Pancreas (tissue), 10 donors: Measurements from ENCODE around the gene EP400. TPM values are rescaled to one million over a fixed set of nuclear protein-coding genes. Genes with fewer than 3 reads are reported as not detected.

Experiments
- ATAC-seq, 4 donors: fragments of 200-7000 bp; cut with Tn5 transposase; one replicate each; pipeline versions ENCODE4 v1.8.0 to v1.9.1; 2020; ENCODE audit warnings: mild to moderate bottlenecking in 4 of 4, moderate library complexity in 4 of 4
- DNase-seq, 6 donors: peaks; one replicate each; pipeline ENCODE4 v3.0.0-alpha.2; 2020
- FAIRE-seq: peaks from 2 replicates; lab custom pipeline; 2012; peaks lifted over from hg19 to GRCh38; lab: Jason Lieb, UNC
- H3K27ac ChIP-seq, 4 donors: fragments of 200-600 bp; sonication (generic); 1 replicate in 3 of 4; 2 replicates in 1 of 4; pipeline versions ENCODE4 v1.5.0 to v1.8.0; 2020
- H3K27me3 ChIP-seq, 4 donors: fragments of 200-600 bp; one replicate each; pipeline ENCODE4 v1.8.0; 2021
- H3K36me3 ChIP-seq, 3 donors: fragments of 200-600 bp; sonication (generic) in 1 of 3; one replicate each; pipeline versions ENCODE4 v1.5.0 to v1.8.0; 2020 to 2021
- H3K4me1 ChIP-seq, 3 donors: fragments of 200-600 bp; one replicate each; pipeline ENCODE4 v1.8.0; 2021
- H3K4me3 ChIP-seq, 4 donors: fragments of 200-600 bp; sonication (generic) in 2 of 4; one replicate each; pipeline versions ENCODE4 v1.5.0 to v1.8.0; 2020 to 2021
- H3K9me3 ChIP-seq, 4 donors: fragments of 200-600 bp; one replicate each; pipeline ENCODE4 v1.8.0; 2021
- WGBS, 2 donors: extraction: QIAGEN DNeasy Blood & Tissue Kit; methylation state at CpG; one replicate each; pipeline ENCODE4 v1.1.7; 2013; 5-methylcytosine and 5-hydroxymethylcytosine counted together
- intact Hi-C, 3 donors: fragments of 100-400 bp; cut with DNase I; formaldehyde crosslinking; loops; one replicate each; pipeline versions ENCODE4 v1.11.1 to v1.14.2; 2022
- polyA plus RNA-seq, 2 donors: library from polyadenylated mRNA; stranded (reverse); fragments of 200-250 nt; gene quantifications; one replicate each; pipeline ENCODE4 v1.2.3, GENCODE V29; 2013
- total RNA-seq, 6 donors: library from RNA; stranded (reverse); fragmentation: NEBNext Ultra II Directional in 4 of 6; extraction: Animal tissue kit (Norgen Biotek cat#: 25700) in 4 of 6; gene quantifications; one replicate each; pipeline versions ENCODE4 v1.2.1 to v1.2.4, GENCODE V29; 2021 to 2023
- TF ChIP-seq, protein P1 (sequence below), 4 donors: fragments of 200-600 bp; sonication (generic) in 3 of 4; IDR thresholded peaks; one replicate each; pipeline versions ENCODE4 v1.5.0 to v1.8.0; 2021; ENCODE audit warnings: antibody characterized with exemption in 4 of 4
- donor health status: healthy with polysubstance abuse.
- donor health status: DM: no; HTN: no; CAD: no; lungs with moderate emphysema.
- donor health status: DM: no; HTN: no; CAD: no.
- donor health status: control.
- donor health status: control.
- donor health status: Bipolar disorder and iron deficiency.
- donor health status: DM: yes; HTN: yes; CAD: no.
- donor health status: DM: no; HTN: no; CAD: no.
- donor health status: DM: no; HTN: no; CAD: no.
- donor health status: DM: yes; HTN: yes; CAD: no.

The EP400 gene
- total and polyA plus RNA-seq, 8 donors: 15.9 to 24.3 (median 16.7) TPM

DNA sequence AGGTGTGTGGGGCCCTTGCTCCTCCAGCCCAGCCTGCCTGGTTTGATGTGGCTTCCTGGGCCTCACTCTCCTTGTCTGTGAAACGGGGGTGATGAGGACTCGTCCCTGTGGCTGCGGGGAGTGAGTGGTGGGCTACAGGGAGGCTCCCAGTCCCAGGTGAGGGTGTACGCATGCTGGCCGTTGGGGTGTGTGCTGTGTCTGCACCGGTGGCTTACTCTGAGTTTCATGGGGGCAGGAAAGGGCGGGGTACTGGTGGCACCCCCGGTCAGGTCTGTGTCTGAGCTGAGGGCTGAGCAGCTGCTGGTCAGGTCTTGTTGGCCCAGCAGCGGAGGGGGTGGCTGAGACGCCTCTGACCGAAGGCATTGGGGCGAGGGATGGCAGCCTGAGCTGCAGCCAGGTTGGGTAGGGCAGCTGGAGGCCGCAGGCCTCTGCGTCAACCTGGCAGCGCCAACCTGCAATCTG lies 44.1 kb upstream of the EP400 start:
- Histone ChIP-seq H3K36me3 (peaks cover 0 to 45% (median 29%) of the 10 kb centered on the region in 3 donors), H3K4me1 (peaks cover 0 to 9% (median 0%) of the 10 kb centered on the region in 3 donors), H3K4me3 (no peak overlapping the region), H3K27me3 (no peaks in the 10 kb centered on the region), H3K9me3 (no peaks in the 10 kb centered on the region), H3K27ac (no peak overlapping the region)
- ATAC-seq (no peak), FAIRE-seq (no peak), DNase-seq (peak in 2 of 6 donors; percentile 32 to 72)
- intact Hi-C loops: no loop called here
- 92 to 94% methylated on average over 15 of the region's 15 CpGs for WGBS, 2 donors
- TF ChIP-seq, protein P1, sequence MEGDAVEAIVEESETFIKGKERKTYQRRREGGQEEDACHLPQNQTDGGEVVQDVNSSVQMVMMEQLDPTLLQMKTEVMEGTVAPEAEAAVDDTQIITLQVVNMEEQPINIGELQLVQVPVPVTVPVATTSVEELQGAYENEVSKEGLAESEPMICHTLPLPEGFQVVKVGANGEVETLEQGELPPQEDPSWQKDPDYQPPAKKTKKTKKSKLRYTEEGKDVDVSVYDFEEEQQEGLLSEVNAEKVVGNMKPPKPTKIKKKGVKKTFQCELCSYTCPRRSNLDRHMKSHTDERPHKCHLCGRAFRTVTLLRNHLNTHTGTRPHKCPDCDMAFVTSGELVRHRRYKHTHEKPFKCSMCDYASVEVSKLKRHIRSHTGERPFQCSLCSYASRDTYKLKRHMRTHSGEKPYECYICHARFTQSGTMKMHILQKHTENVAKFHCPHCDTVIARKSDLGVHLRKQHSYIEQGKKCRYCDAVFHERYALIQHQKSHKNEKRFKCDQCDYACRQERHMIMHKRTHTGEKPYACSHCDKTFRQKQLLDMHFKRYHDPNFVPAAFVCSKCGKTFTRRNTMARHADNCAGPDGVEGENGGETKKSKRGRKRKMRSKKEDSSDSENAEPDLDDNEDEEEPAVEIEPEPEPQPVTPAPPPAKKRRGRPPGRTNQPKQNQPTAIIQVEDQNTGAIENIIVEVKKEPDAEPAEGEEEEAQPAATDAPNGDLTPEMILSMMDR (IDR thresholded peaks at IDR 0.05): no peak

DNA sequence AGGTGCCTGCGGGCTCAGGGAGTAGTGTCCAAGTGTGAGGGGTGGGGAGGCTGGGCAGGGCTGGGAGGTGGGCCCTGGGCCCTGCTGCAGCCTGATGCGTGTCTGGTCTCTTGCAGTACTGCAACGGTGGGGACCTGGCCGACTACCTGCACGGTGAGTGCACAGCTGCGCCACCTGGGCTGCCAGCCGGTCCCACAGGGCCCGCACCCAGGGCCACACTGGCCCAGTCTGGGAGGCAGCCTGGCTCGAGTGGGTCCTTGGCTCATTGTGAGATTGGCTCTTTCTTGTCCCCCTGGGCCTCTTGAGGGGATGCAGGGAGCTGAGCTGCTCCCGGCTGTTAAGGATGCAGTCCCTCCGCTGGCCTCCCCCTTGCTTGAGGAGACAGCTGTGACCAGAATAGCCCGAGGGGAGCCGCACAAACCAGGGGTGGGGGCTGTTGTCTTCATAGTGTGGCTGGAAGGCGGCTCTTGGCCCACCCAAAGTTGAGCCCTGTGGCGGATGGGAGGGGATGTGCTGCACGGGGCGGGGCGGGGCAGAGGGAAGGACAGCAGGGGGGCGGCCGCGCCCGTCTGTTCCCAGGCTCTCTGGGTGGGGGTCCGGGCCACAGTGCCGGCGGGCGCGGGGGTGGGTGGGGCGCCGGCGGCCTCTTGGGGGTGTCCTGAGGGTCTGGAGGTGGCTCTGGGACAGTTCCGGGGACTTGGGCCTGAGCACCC lies 42.2 kb upstream of the EP400 start:
- no peak overlapping the region for H3K4me3 ChIP-seq
- TF ChIP-seq, protein P1 (IDR thresholded peaks at IDR 0.05): no peak
- intact Hi-C loops: no loop called here
- no peaks in the 10 kb centered on the region for H3K27me3 ChIP-seq
- peaks cover 0 to 64% (median 48%) of the 10 kb centered on the region in 3 donors for H3K36me3 ChIP-seq
- no peak overlapping the region for H3K27ac ChIP-seq
- H3K9me3 ChIP-seq: no peaks in the 10 kb centered on the region
- FAIRE-seq: no peak
- no peak for ATAC-seq
- 93% methylated on average over 19 to 31 of the region's 31 CpGs for WGBS, 2 donors
- peaks cover 0 to 6% (median 0%) of the 10 kb centered on the region in 3 donors for H3K4me1 ChIP-seq
- peak in 3 of 6 donors; percentile 1 to 74 (median 36) for DNase-seq

DNA sequence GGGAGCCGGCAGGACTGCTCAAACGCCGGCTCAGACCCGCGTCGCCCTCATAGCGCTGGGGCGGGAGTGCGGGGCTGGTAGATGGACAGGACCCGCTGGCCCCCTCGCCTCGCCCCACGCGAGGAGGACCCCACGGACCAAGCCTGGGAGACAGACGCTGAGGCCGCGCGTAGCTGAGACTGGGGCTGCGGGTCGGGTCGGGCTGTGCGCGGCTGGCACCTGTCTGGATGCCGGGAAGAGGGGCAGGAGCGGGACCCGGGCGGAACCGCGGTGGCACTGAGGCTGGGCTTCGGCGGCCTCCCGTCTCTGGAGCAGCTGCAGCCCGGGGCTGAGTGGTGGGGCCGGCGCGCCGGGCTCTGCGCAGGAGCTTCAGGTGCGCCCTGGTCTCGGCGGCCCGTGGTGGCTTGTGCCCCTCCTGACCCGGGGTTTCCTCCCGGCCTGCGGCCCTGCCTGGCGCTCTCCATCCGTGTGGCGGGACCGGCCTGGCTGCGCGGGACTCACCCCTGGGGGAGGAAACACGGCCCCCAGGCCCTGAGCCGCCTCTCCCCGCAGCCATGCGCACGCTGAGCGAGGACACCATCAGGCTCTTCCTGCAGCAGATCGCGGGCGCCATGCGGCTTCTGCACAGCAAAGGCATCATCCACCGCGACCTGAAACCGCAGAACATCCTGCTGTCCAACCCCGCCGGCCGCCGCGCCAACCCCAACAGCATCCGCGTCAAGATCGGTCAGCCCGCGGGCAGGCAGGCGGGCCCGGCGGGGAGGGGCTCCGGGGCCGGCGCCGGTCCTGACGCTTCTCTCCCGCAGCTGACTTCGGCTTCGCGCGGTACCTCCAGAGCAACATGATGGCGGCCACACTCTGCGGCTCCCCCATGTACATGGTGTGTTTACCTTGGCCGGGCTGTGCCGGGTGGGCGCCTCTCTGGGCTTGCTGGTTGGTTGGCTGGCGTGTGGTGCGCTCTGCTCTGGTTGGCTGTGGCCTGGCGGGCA lies 41.4 kb upstream of the EP400 start:
- Histone ChIP-seq H3K4me1 (peaks cover 0 to 6% (median 0%) of the 10 kb centered on the region in 3 donors), H3K4me3 (no peak overlapping the region), H3K27me3 (no peaks in the 10 kb centered on the region), H3K9me3 (no peaks in the 10 kb centered on the region), H3K27ac (no peak overlapping the region), H3K36me3 (peaks cover 0 to 72% (median 54%) of the 10 kb centered on the region in 3 donors)
- TF ChIP-seq, protein P1 (IDR thresholded peaks at IDR 0.05): no peak
- WGBS, 2 donors: 96% methylated on average over 83 to 96 of the region's 96 CpGs
- DNase-seq (peak in 3 of 6 donors; percentile 5 to 84 (median 46)), ATAC-seq (no peak), FAIRE-seq (no peak)
- intact Hi-C loops: no loop called here

DNA sequence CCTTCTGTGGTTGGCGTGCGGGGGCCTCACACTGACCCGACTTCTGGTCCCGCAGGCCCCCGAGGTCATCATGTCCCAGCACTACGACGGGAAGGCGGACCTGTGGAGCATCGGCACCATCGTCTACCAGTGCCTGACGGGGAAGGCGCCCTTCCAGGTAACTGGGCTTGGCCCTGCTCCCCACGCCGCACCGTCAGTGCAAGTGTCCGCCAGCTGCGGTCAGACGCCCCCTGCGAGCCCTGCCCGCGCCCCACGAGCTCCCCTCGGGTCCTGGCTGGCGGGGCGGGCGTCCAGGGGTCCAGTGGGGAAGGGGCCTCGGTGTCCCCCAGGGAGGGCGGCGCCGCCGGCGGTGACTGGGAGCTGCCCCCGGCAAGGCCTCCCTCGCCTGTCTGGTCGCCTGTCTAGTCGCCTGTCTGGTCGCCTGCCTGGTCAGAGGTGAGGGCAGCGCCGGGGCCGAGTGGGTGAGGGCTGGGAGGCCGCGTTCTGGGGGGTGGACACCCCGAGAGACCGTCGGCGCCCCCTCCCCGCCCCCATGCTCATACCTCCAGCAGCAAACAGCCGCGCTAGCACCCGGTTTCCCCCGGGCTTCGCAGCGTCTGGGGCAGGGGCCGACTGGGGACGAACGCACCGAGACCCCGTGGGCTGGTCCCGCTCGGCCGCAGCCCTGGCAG lies 40.5 kb upstream of the EP400 start:
- peaks cover 0 to 81% (median 56%) of the 10 kb centered on the region in 3 donors for H3K36me3 ChIP-seq
- H3K27me3 ChIP-seq: no peaks in the 10 kb centered on the region
- FAIRE-seq (no peak), ATAC-seq (no peak), DNase-seq (peak in 4 of 6 donors; percentile 2 to 76 (median 51))
- WGBS, 2 donors: 95 to 96% methylated on average over 53 to 61 of the region's 61 CpGs
- H3K27ac ChIP-seq: no peak overlapping the region
- intact Hi-C loops: no loop called here
- TF ChIP-seq, protein P1 (IDR thresholded peaks at IDR 0.05): no peak
- H3K4me3 ChIP-seq: no peak overlapping the region
- peaks cover 0 to 6% (median 0%) of the 10 kb centered on the region in 3 donors for H3K4me1 ChIP-seq
- H3K9me3 ChIP-seq: no peaks in the 10 kb centered on the region
